ENCODE results near the gene IGSF21.
"Not testable (repeated sequence)": the region's sequence is repeated elsewhere in the genome, so short reads cannot be mapped to it uniquely, and the experiment has no call there.

IGSF21 gene

DNA sequence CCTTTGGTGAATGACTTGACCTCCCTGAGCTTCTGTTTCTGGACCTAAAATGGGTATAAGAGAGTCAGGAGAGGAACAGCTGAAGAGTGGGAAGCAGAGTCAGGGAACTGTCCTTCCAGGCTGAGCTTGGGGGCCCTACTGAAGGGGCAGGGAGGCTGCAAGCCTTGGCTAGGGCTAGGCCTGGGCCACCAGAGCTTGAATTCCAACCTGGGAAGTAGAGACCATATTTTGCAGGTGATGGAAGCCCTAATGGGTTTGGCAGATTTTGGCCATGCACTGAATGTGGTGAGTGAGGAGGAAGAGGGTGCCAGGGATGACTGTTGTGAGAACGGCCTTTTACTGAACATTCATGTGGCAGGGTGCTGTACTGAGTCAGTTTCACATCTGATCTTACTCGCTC lies 303.7 kb downstream of the IGSF21 start:
- DNase-seq: no peak

DNA sequence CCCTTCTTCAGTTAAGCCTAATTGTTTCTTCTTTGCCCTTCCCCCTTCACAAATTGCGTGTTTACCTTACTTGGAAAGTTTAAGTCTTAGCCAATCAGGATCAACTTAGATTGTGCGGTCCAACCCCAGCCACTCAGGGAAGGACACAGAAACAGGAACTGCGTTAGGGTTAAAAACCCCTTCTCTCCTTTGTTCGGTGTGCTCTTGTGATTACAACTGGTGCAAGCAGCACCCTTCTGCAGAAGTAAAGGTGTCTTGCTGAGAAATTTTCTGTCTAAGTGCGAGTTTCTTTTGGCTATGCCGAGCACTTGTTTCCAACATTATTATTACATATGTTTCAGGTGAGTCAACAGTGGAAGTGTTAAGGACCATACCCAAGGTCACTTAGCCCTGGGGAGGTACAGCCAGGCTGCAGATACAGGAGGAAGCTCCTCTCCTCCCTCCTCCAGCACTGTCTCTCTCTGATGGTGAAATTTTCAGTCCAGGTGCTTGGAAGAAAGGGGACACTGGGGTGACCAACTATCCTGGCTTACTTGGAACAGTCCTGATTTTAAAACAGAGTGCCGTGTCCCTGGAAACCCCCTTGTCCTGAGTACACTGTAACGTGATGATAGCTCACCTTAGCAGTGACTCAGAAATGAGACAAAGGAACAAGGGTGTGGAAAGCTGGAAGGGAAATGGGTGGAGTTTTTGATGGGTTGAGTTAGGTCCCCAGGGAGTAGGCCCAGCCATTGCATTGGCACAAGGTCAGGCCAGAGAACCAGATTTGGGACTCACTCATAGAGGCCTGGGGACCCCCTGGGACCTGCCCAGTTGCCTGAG lies 304.4 kb downstream of the IGSF21 start:
- no peak for DNase-seq

DNA sequence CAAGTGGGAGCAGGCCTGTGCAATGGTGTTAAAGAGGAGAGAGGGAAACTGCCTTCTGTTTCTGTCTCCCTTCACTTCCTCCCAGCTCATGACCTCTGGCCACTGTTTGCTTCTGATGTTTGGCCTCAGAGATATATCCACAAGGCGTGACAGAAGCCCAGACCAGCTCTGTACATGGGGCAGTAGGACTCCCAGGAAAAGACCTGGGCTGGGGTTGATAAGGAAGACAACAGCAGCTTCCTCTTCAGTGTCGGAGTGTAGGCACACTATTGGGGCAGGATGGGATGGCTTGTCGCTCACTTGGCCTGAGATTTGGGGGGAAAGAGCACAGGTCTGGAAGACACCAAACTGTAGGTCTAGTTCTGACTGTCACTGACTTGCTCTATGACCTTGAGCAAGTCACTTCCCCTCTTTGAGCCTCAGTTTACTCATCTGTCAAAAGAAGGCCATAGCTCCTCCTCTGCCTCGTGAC lies 305.3 kb downstream of the IGSF21 start:
- no peak for DNase-seq

GRCh38 chr1:18413541-18414305 lies 306.1 kb downstream of the IGSF21 start:
- DNase-seq: no peak

GRCh38 chr1:18414321-18414720 lies 306.7 kb downstream of the IGSF21 start:
- DNase-seq: no peak

- no peak for DNase-seq
Observed at GRCh38 chr1:18414872-18415447, 307.4 kb downstream of the IGSF21 start.

- DNase-seq: no peak
Observed at GRCh38 chr1:18415448-18416027, 307.9 kb downstream of the IGSF21 start.

- not testable (repeated sequence) for DNase-seq
Observed at GRCh38 chr1:18416126-18416525, 308.5 kb downstream of the IGSF21 start.

GRCh38 chr1:18417316-18418269 lies 310.0 kb downstream of the IGSF21 start:
- DNase-seq: peak; percentile 21

- DNase-seq: no peak
Observed at GRCh38 chr1:18419113-18419844, 311.7 kb downstream of the IGSF21 start.

DNA sequence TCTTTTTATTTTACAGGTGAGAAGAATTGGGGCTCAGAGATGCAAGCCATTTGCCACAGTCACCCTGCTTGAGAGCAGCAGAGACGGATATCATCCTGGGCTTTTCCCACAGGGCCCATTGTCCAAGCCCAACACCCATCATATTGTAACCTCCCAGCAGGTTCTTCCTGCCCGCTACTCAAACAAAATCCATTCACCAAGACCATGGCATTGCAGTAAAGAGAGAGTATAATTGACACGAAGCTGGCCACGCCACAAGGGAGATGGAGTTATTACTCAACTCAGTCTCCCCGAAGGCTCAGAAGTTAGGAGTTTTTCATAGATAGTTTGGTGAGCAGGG lies 312.2 kb downstream of the IGSF21 start:
- no peak for DNase-seq

DNA sequence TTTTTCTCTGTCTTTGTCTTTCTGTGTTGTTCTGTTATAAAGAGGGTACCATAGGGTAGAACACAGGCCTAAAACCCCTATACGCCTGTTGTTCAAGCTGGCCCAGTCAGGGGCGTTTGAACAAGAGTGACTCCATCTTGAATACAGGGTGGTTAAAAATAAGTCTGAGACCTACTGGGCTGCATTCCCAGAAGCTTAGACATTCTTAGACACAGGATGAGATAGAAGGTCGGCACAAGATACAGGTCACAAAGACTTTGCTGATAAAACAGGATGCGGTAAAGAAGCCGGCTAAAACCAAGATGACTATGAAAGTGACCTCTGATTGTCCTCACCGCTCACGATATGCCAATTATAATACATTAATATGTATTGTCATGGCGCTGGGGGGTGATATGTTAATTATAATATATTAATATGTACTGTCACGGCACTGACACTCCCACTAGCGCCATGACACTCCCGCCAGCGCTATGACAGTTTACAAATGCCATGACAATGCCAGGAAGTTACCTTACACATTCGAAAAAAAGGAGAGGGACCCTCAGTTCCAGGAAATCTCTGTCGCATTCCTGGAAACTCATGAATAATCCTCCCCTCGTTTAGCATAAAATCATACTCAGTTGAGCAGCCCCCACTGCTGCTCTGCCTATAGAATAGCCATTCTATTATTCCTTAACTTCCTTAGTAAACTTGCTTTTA lies 314.6 kb downstream of the IGSF21 start:
- no peak for DNase-seq

DNA sequence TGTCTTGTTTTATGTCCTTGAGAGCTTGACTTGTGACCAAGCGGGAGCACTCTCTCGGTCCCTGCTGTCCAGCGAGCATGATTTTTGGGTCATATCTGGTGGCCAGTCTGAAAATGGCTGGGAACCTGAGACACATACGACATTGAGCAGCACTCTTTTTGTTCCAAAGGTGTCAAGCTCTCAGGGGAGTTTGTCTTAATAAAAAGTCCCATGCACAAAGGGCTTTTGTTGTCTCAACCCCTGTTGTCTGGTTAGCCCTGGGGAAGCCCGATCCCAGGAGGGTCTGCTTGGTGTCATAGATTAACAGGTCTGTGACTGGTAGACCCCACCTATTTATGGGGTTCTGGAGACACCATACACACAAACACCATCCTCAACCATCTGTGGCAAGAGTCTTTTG lies 315.4 kb downstream of the IGSF21 start:
- DNase-seq: no peak

DNA sequence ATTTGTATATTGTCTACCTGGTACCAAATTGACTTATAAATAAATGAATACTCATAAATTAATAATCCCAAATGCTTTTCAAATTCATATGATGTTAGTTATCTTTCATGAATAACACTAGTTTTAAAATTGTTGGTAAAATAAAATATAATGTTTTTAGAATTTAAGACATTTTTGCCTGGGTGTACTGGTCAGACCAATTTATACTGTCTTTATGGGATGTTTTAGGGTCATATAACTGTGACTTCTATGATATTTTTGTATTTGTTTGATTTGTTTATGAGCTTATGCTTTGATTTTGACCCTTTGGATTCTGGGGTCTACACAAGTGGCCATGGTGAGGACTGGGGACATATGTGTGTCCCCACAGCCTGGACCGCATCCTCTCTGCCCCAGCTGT lies 319.0 kb downstream of the IGSF21 start:
- DNase-seq: no peak
